Keratinocyte (primary cell): ENCODE data around the gene PYGB.

Source experiments
- EZH2 ChIP-seq: IDR thresholded peaks from one replicate; pipeline ENCODE4 v1.6.1; 2012; ENCODE audit warnings: inconsistent platforms, mild to moderate bottlenecking, low read length, moderate library complexity
- TF ChIP-seq, protein P1 (sequence below), 3 experiments: IDR thresholded peaks in 1 of 3; conservative IDR thresholded peaks in 1 of 3; optimal IDR thresholded peaks in 1 of 3; 2 replicates in 2 of 3; 3 replicates in 1 of 3; pipeline versions ENCODE3 to v1.5.1; 2011; ENCODE audit warnings: low read length in 3 of 3, mild to moderate bottlenecking in 3 of 3, moderate library complexity in 2 of 3, control low read depth in 1 of 3, inconsistent platforms in 1 of 3; ENCODE audit not compliant: insufficient read depth in 2 of 3; ENCODE audit errors: extremely low read depth in 1 of 3

DNA sequence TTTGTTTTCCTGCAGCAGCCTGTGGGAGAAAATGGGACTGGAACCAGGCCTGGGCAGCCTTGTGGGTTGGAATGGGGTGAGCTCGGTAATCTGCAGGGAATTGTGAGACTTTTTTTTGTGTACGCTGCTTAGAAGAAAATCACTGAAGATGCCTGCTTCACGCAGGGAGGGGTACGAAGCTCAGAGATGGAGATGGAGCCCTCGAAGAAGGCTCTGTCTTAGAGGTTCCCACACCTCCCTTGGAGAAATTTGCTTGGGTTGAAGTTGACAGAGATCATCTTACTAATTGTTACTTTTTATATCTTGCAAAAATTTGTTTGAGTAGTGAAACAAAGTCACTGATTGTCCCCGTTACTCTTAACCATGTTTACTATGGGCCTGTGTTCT, 894 bp downstream of the PYGB start:
- TF ChIP-seq, protein P1, sequence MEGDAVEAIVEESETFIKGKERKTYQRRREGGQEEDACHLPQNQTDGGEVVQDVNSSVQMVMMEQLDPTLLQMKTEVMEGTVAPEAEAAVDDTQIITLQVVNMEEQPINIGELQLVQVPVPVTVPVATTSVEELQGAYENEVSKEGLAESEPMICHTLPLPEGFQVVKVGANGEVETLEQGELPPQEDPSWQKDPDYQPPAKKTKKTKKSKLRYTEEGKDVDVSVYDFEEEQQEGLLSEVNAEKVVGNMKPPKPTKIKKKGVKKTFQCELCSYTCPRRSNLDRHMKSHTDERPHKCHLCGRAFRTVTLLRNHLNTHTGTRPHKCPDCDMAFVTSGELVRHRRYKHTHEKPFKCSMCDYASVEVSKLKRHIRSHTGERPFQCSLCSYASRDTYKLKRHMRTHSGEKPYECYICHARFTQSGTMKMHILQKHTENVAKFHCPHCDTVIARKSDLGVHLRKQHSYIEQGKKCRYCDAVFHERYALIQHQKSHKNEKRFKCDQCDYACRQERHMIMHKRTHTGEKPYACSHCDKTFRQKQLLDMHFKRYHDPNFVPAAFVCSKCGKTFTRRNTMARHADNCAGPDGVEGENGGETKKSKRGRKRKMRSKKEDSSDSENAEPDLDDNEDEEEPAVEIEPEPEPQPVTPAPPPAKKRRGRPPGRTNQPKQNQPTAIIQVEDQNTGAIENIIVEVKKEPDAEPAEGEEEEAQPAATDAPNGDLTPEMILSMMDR (optimal IDR thresholded peaks at IDR 0.05 in 1 of 3, IDR thresholded peaks at IDR 0.05 in 1 of 3, conservative IDR thresholded peaks at IDR 0.05 in 1 of 3; ENCODE audit: extremely low read depth in 1 of 3, insufficient read depth in 2 of 3, low read length in 3 of 3) = no peak
- no peak for TF ChIP-seq EZH2
